Measurements from ENCODE around the gene TUBB2A. TPM values are rescaled to one million over a fixed set of nuclear protein-coding genes. Genes with fewer than 3 reads are reported as not detected.

TUBB2A gene
- total and polyA plus RNA-seq, 10 of the 15 experiments (the other 5 are each of a cell fraction or from before 2014, with no cell fraction given): 2.2 to 49.5 (median 31.3) TPM

GRCh38 chr6:3162067-3162497 is 4.7 kb upstream of the TUBB2A start:
- in situ Hi-C loops (cut with MboI) (no loop called here), intact Hi-C loops (cut with micrococcal nuclease; ENCODE audit: unreplicated experiment) (loop anchor here (2.0 kb wide), 1 partner anchor 47 kb away; no protein-coding TSS in a partner anchor)
- ChIA-PET RAD21 (ENCODE audit: unreplicated experiment) (interaction anchor here (0.7 to 1.5 kb wide), 4 partner anchors 32 to 1034 kb away, joined by 3 to 4 read pairs (median 3); no protein-coding TSS in a partner anchor), SMC1A (ENCODE audit: uncharacterized antibody, unreplicated experiment) (interaction anchor here (1.3 kb wide), 1 partner anchor 92 kb away, joined by 3 read pairs; no protein-coding TSS in a partner anchor), POLR2A (no interaction called here), CTCF (interaction anchor here (2.1 kb wide), 1 partner anchor 89 kb away, joined by 12 read pairs; no protein-coding TSS in a partner anchor)
- DNase-seq (ENCODE audit: low read depth, low spot score): no peak
- H3K27ac ChIP-seq (ENCODE audit: control insufficient read depth, insufficient read depth): no peak overlapping the region
- TF ChIP-seq SMARCA5 (IDR thresholded peaks at IDR 0.05) (0 out of 2 replicates have a peak, but pooled peaks have one; percentile 11), ZNF207 (IDR thresholded peaks at IDR 0.05; ENCODE audit: borderline replicate concordance) (no peak)
- WGBS (ENCODE audit: insufficient coverage, insufficient replicate concordance, low lambda C conversion rate, missing lambda C conversion rate): 54% methylated on average over 7 of the region's 7 CpGs
- no peak; the same call in 2 of the 3 replicates for ATAC-seq
- H3K36me3 ChIP-seq (ENCODE audit: control insufficient read depth in 2 of 2, insufficient read depth in 2 of 2, low read length in 1 of 2): no peaks in the 10 kb centered on the region
- peaks cover 5% of the 10 kb centered on the region for H3K4me1 ChIP-seq (ENCODE audit: control insufficient read depth, insufficient read depth, low read length)
- FAIRE-seq: no peak
- H3K4me2 ChIP-seq (ENCODE audit: control insufficient read depth, insufficient read depth): no peak overlapping the region; the same call in 1 of the 2 replicates
- no peak overlapping the region for H3K4me3 ChIP-seq
- H3K9ac ChIP-seq (ENCODE audit: control insufficient read depth, insufficient read depth, low read length): no peak overlapping the region
- H3K27me3 ChIP-seq (replicated peaks in 1 of 2; ENCODE audit: control insufficient read depth in 2 of 2, insufficient read depth in 2 of 2, low read length in 1 of 2): peaks cover 0 to 2% of the 10 kb centered on the region in 2 experiments; a peak in 1 of 4 replicates
- no peaks in the 10 kb centered on the region for H4K20me1 ChIP-seq (ENCODE audit: control insufficient read depth, insufficient read depth)
- H3K9me3 ChIP-seq (replicated peaks; ENCODE audit: control insufficient read depth, insufficient read depth, low read length): no peaks in the 10 kb centered on the region
- no peaks in the 10 kb centered on the region for H3K79me2 ChIP-seq (ENCODE audit: control insufficient read depth, insufficient read depth, low read length)
- BruUV-seq (replicated peaks): no TSS peak
- H2AFZ ChIP-seq (ENCODE audit: control insufficient read depth, low read depth, low read length): no peak overlapping the region

- Histone ChIP-seq H3K4me1 (ENCODE audit: control insufficient read depth, insufficient read depth, low read length) (peaks cover 5% of the 10 kb centered on the region), H3K9ac (ENCODE audit: control insufficient read depth, insufficient read depth, low read length) (no peak overlapping the region), H3K4me3 (no peak overlapping the region), H3K27ac (ENCODE audit: control insufficient read depth, insufficient read depth) (no peak overlapping the region), H3K79me2 (ENCODE audit: control insufficient read depth, insufficient read depth, low read length) (peaks cover 2% of the 10 kb centered on the region; the same call in 1 of the 2 replicates), H2AFZ (ENCODE audit: control insufficient read depth, low read depth, low read length) (no peak overlapping the region), H3K27me3 (replicated peaks in 1 of 2; ENCODE audit: control insufficient read depth in 2 of 2, insufficient read depth in 2 of 2, low read length in 1 of 2) (peaks cover 0 to 2% of the 10 kb centered on the region in 2 experiments; a peak in 1 of 4 replicates), H4K20me1 (ENCODE audit: control insufficient read depth, insufficient read depth) (no peaks in the 10 kb centered on the region), H3K4me2 (ENCODE audit: control insufficient read depth, insufficient read depth) (no peak overlapping the region), H3K9me3 (replicated peaks; ENCODE audit: control insufficient read depth, insufficient read depth, low read length) (no peaks in the 10 kb centered on the region), H3K36me3 (ENCODE audit: control insufficient read depth in 2 of 2, insufficient read depth in 2 of 2, low read length in 1 of 2) (no peaks in the 10 kb centered on the region)
- BruUV-seq (replicated peaks): no TSS peak
- RAD21 ChIA-PET (ENCODE audit: unreplicated experiment): no interaction called here
- no peak for ATAC-seq
- SMC1A ChIA-PET (ENCODE audit: uncharacterized antibody, unreplicated experiment): interaction anchor here (1.5 kb wide), 1 partner anchor 20 kb away, joined by 3 read pairs; no protein-coding TSS in a partner anchor
- in situ Hi-C loops (cut with MboI): no loop called here
- DNase-seq (ENCODE audit: low read depth, low spot score): no peak
- CTCF ChIA-PET: no interaction called here
- intact Hi-C loops (cut with micrococcal nuclease; ENCODE audit: unreplicated experiment): no loop called here
- WGBS (ENCODE audit: insufficient coverage, insufficient replicate concordance, low lambda C conversion rate, missing lambda C conversion rate): 54% methylated on average over 31 of the region's 31 CpGs
- POLR2A ChIA-PET: interaction anchor here (0.6 kb wide), 1 partner anchor 39 kb away, joined by 6 read pairs; no protein-coding TSS in a partner anchor
- no peak for FAIRE-seq
- no peak for TF ChIP-seq MEF2A (IDR thresholded peaks at IDR 0.05; ENCODE audit: insufficient read depth, low read depth, low read length)
- TF ChIP-seq ZNF592 (IDR thresholded peaks at IDR 0.05): no peak
- TF ChIP-seq DPF2 (IDR thresholded peaks at IDR 0.05): no peak
- no peak for TF ChIP-seq BRCA1 (IDR thresholded peaks at IDR 0.05; ENCODE audit: low read depth, low read length)
- no peak for TF ChIP-seq ZBTB4 (CRISPR knock-in tag; IDR thresholded peaks at IDR 0.05)
These were observed 2.7 kb upstream of the TUBB2A start for GRCh38 chr6:3159805-3160781.

Data from GM12878 (cell line).